ENCODE measurements around the gene FOLR2. TPM values are rescaled to one million over a fixed set of nuclear protein-coding genes. Genes with fewer than 3 reads are reported as not detected.
"Not testable (repeated sequence)": the region's sequence is repeated elsewhere in the genome, so short reads cannot be mapped to it uniquely, and the experiment has no call there.

The FOLR2 gene
- total and polyA plus RNA-seq, 2 of the 8 experiments (the other 6 are each of a cell fraction or from before 2014, with no cell fraction given), result not detected

- H2BK120ac ChIP-seq (replicated peaks; ENCODE audit: low read depth, low read length); H4K20me1 ChIP-seq (replicated peaks in 1 of 2; ENCODE audit: control insufficient read depth in 1 of 2, insufficient read depth in 2 of 2, low read length in 2 of 2); H3K18ac ChIP-seq (ENCODE audit: extremely low read depth, low read length); H2BK20ac ChIP-seq (ENCODE audit: low read length); H2AFZ ChIP-seq (ENCODE audit: low read length); H3K79me2 ChIP-seq (ENCODE audit: control insufficient read depth in 1 of 2, insufficient read depth in 2 of 2, low read length in 2 of 2); H3K4me3 ChIP-seq (ENCODE audit: extremely low read depth in 1 of 4, insufficient read depth in 2 of 4, low read depth in 3 of 4, low read length in 4 of 4); H3K23me2 ChIP-seq (ENCODE audit: low read depth, low read length); H4K91ac ChIP-seq (replicated peaks; ENCODE audit: insufficient read length, low read length); H3K36me3 ChIP-seq (ENCODE audit: control insufficient read depth in 2 of 4, insufficient read depth in 4 of 4, low read length in 3 of 4); H3K23ac ChIP-seq (ENCODE audit: insufficient read length); H3K9ac ChIP-seq (replicated peaks in 1 of 4; ENCODE audit: extremely low read depth in 1 of 4, low read depth in 3 of 4, low read length in 3 of 4); DNase-seq (ENCODE audit: low read depth in 1 of 2, low spot score in 2 of 2); H2AK5ac ChIP-seq (ENCODE audit: low read depth, low read length); H4K5ac ChIP-seq (ENCODE audit: insufficient read length, low read depth, low read length); FAIRE-seq; POLR2A ChIA-PET (ENCODE audit: partially characterized antibody); H2BK15ac ChIP-seq (ENCODE audit: low read length); H3K56ac ChIP-seq (replicated peaks; ENCODE audit: insufficient read length, low read depth, low read length); H3K79me1 ChIP-seq (ENCODE audit: low read depth, low read length); H3K4me1 ChIP-seq (replicated peaks in 1 of 4; ENCODE audit: control insufficient read depth in 3 of 4, insufficient read depth in 4 of 4, low read length in 3 of 4); H3K4ac ChIP-seq (replicated peaks; ENCODE audit: insufficient read length, low read depth, low read length); H2BK5ac ChIP-seq (ENCODE audit: low read depth, low read length); H2BK12ac ChIP-seq (ENCODE audit: low read depth, low read length); H3K14ac ChIP-seq (ENCODE audit: insufficient read length); H3K27ac ChIP-seq (ENCODE audit: low read depth, low read length); H3K4me2 ChIP-seq (ENCODE audit: insufficient read depth in 1 of 2, low read depth in 2 of 2, low read length in 2 of 2); H3K27me3 ChIP-seq (replicated peaks in 1 of 4; ENCODE audit: control insufficient read depth in 3 of 4, extremely low read depth in 1 of 4, insufficient read depth in 3 of 4, low read length in 3 of 4); H4K8ac ChIP-seq (ENCODE audit: extremely low read depth, insufficient read depth, low read length); H3K9me3 ChIP-seq (ENCODE audit: insufficient read depth in 2 of 2, low read depth in 1 of 2, low read length in 1 of 2): not testable (repeated sequence)
- WGBS, 2 experiments (ENCODE audit: extremely low coverage in 1 of 2, insufficient coverage in 1 of 2, insufficient read length in 1 of 2, insufficient replicate concordance in 2 of 2, low coverage in 1 of 2, low lambda C conversion rate in 2 of 2, missing lambda C conversion rate in 1 of 2), result 77% methylated on average over 3 of the region's 3 CpGs; no CpG with 5 or more reads in 1 of the 2 experiments
- CTCF ChIA-PET (ENCODE audit: partially characterized antibody), result interaction anchor here (0.6 to 4.5 kb wide), 5 partner anchors 14 to 144 kb away, joined by 3 to 29 read pairs (median 4); no protein-coding TSS in a partner anchor
Measured at GRCh38 chr11:72169754-72170153, 46.8 kb upstream of the FOLR2 start.

DNA sequence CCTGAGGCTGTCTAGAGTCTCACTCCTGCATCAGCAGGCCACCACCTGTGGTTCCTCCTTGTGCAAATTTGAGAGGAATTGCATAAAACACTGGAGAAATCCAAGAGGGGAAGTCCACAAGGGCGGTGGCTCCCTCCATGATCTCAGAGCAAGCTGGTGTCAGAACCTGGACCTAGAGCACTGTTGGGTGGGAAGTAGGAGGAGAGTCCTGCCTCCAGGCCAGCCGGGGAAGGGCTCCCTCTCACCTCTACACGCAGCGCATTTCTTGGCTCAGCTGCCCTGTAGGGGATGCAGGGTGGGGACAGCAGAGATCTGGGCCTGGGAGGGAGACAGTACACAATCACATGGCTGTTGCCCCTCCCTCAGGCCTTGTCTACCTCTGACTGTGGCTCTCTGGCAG lies 44.6 kb upstream of the FOLR2 start:
- H4K91ac ChIP-seq (replicated peaks; ENCODE audit: insufficient read length, low read length); POLR2A ChIA-PET (ENCODE audit: partially characterized antibody); H3K14ac ChIP-seq (ENCODE audit: insufficient read length); H2AK5ac ChIP-seq (ENCODE audit: low read depth, low read length); H2BK15ac ChIP-seq (ENCODE audit: low read length); H2BK20ac ChIP-seq (ENCODE audit: low read length); H3K23ac ChIP-seq (ENCODE audit: insufficient read length); H3K36me3 ChIP-seq (ENCODE audit: control insufficient read depth in 2 of 4, insufficient read depth in 4 of 4, low read length in 3 of 4); H3K9me3 ChIP-seq (ENCODE audit: insufficient read depth in 2 of 2, low read depth in 1 of 2, low read length in 1 of 2); H3K23me2 ChIP-seq (ENCODE audit: low read depth, low read length); H4K20me1 ChIP-seq (replicated peaks in 1 of 2; ENCODE audit: control insufficient read depth in 1 of 2, insufficient read depth in 2 of 2, low read length in 2 of 2); H4K8ac ChIP-seq (ENCODE audit: extremely low read depth, insufficient read depth, low read length); H4K5ac ChIP-seq (ENCODE audit: insufficient read length, low read depth, low read length); H2BK5ac ChIP-seq (ENCODE audit: low read depth, low read length); H3K4me2 ChIP-seq (ENCODE audit: insufficient read depth in 1 of 2, low read depth in 2 of 2, low read length in 2 of 2); H2BK12ac ChIP-seq (ENCODE audit: low read depth, low read length); H2BK120ac ChIP-seq (replicated peaks; ENCODE audit: low read depth, low read length); H3K79me1 ChIP-seq (ENCODE audit: low read depth, low read length); H3K9ac ChIP-seq (replicated peaks in 1 of 4; ENCODE audit: extremely low read depth in 1 of 4, low read depth in 3 of 4, low read length in 3 of 4); DNase-seq (ENCODE audit: low read depth in 1 of 2, low spot score in 2 of 2); H3K18ac ChIP-seq (ENCODE audit: extremely low read depth, low read length); H3K79me2 ChIP-seq (ENCODE audit: control insufficient read depth in 1 of 2, insufficient read depth in 2 of 2, low read length in 2 of 2); H2AFZ ChIP-seq (ENCODE audit: low read length); H3K27ac ChIP-seq (ENCODE audit: low read depth, low read length); H3K4me3 ChIP-seq (ENCODE audit: extremely low read depth in 1 of 4, insufficient read depth in 2 of 4, low read depth in 3 of 4, low read length in 4 of 4); H3K27me3 ChIP-seq (replicated peaks in 1 of 4; ENCODE audit: control insufficient read depth in 3 of 4, extremely low read depth in 1 of 4, insufficient read depth in 3 of 4, low read length in 3 of 4); FAIRE-seq; H3K4ac ChIP-seq (replicated peaks; ENCODE audit: insufficient read length, low read depth, low read length); H3K56ac ChIP-seq (replicated peaks; ENCODE audit: insufficient read length, low read depth, low read length); H3K4me1 ChIP-seq (replicated peaks in 1 of 4; ENCODE audit: control insufficient read depth in 3 of 4, insufficient read depth in 4 of 4, low read length in 3 of 4): not testable (repeated sequence)
- 82% methylated on average over 4 of the region's 4 CpGs; no CpG with 5 or more reads in 1 of the 2 experiments for WGBS, 2 experiments (ENCODE audit: extremely low coverage in 1 of 2, insufficient coverage in 1 of 2, insufficient read length in 1 of 2, insufficient replicate concordance in 2 of 2, low coverage in 1 of 2, low lambda C conversion rate in 2 of 2, missing lambda C conversion rate in 1 of 2)
- CTCF ChIA-PET (ENCODE audit: partially characterized antibody), result interaction anchor here (1.2 to 1.7 kb wide), 2 partner anchors 11 to 25 kb away, joined by 3 to 8 read pairs; no protein-coding TSS in a partner anchor

Data from H1 (cell line).